Epidermal melanocyte (primary cell): Measurements from ENCODE around the gene PTER.

Experiments used
- DNase-seq: peaks from one replicate; pipeline ENCODE4 v3.0.0; 2011; ENCODE audit warnings: low spot score; ENCODE audit not compliant: insufficient read length

The PTER gene

DNA sequence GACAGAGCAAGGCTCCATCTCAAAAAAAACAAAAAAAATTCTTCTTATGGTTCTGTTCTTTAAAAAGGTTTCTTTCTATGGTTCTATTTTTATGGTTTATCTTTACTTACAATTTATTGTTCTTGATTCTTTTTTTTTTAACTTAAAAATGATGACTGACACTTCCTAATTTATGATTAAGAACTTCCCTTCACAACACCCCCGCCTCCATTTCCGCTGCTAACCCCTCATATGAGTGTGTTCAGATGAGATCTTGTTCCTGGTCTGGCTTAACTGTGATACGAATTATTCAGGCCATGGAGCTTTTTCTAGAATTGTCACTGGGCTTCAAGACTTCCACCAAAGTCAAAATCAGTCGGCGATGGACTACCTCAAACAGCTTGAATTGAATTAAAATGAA is 33.9 kb downstream of the PTER start:
- no peak for DNase-seq

DNA sequence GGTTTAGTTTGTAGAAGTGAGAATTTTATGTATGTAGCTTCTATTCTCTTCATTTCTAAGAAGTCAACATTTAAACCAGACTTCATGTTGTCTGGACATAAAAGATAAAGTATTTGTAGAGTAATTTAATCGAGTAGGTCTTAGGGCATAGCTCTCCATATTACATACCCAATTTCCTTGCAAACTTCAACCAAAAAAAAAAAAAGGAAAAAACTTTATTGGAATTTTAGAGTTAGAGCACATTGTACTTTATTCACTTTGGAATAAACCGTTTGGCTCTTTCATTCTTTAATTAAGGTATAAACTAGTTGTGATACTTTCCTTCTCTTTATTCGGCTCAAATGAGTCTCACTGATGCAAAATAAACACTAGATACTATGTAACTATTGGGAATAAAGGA is 36.0 kb downstream of the PTER start:
- no peak for DNase-seq

DNA sequence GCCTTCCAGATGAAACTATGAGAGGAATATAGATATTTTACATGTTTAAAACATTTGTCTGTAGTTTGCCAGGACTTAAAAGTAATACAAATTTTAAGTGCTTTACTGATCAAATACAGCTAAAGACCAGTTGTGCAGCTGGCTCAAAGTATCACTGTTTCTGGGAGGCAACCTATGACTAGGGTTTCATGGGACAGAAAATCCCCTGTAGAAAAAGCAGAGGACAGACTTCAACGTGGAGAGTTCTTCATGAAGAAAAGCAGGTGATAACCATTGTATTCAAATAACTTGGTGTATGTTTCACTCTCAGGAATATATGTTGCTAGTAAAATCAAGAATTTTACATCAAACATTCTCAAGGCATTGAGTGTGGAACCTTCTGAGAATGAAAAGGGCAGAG is 40.9 kb downstream of the PTER start:
- DNase-seq, result no peak

DNA sequence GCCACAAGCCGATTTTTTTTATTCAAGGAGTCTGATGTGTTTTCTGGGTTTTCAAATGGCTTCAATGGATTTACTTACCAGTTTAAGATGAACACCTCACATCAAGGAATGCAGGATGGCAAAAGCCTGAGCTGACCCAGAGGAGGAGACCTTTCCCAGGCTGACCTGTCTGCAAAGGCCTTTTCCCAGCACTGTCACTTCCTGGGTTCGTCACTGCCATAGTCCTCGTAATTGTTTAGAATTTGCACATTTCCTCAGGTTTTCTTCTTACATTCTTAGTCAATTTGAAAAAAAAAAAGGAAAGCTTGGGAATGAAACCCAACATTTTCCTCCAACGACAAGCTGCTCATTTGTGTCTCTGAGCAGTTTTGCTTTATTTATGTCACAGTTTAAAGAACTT is 42.0 kb downstream of the PTER start:
- DNase-seq, result no peak

DNA sequence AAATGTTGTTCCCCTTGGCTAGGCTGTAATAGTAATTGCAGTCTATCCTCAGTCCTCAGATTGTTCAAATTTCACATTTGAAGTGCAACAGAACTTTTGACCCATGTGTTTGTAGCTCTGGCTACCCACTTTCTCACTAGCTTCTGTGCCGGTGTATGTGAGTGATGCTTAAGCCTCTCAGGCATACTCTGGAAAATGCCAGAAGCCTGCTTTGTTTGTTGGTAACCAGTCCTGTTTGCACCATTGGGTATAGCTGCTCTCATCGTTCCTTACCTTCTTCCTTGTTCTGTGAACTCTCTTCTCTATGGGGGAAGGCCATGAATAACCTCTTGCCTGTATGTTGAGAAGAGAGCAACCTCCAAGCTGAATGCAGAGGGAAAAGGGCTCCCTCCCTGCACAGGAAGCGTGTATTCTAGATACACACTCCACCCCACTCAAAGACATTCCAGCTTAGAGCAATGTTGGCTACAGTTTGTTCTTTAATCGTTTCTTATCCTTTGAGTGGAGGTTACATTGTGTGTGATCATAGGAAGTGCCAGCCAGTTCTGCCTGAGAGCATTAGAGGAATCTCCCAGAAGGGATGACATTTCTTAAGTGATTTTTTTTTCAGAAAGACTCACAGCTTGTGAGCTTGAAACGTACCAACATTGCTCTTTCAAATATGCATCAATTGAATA is 44.4 kb downstream of the PTER start:
- DNase-seq, result no peak

DNA sequence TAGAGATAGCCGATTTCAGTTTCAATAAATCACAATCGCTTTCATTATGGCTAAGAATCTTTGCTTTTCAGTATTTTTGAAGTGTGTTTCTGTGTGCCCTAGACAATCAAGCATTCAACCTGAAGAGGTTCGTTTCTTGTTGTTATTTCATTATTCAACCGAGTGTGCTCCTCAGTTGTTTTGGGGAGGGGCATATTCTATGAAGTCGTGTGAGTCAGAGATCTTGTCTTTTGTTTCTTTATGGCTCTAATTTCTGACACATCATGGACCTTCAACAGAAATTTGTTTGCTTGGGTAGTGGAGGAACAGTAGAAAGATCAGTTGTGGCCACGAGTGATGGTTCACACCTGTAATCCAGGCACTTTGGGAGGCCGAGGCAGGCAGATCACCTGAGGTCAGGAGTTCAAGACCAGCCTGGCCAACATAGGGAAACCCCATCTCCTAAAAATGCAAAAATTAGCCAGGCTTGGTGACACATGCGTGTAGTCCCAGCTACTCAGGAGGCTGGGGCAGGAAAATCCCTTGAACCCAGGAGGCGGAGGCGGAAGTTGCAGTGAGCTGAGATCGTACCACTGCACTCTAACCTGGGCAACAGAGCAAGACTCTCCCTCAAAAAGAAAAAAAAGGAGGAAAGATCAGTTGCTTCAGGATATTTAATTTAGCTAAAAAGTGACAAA is 46.6 kb downstream of the PTER start:
- DNase-seq, result no peak

DNA sequence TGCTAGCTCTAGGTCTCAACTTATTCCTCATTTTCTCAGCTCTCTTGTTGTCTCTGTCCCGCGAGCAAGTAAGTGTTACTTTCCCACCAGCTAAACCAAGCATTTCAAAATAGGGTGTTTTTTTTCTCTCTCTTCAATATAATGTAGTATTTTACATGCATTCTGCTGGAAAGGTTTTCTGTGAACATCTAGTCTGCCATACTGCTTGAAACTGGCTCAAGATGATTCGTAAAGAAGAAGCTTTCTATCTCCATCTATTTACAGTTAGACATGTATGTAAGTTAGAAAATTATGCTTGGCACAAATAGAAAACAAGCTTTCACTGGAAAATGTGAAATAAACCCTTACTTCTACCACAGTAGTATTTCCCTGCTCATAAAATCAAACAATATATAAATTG is 53.7 kb downstream of the PTER start:
- DNase-seq, result no peak

DNA sequence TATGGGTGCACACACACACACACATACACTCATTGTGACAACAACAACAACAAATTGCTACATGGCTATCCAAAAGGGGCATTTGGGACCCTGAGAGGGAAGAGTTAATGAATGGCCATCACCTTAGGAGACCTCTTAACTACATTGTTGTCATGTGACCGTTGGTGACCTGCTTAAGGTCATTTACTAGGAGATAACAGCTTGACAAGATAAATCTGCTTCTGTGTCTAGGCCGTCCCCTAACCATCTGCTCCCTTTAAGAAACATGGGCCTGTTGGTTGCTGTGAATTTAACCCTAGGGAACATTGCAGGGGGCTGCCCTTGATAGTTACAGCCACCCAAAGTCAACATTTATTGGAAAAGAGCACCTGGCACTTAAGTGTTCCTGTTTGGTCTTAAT is 55.1 kb downstream of the PTER start:
- DNase-seq, result no peak

DNA sequence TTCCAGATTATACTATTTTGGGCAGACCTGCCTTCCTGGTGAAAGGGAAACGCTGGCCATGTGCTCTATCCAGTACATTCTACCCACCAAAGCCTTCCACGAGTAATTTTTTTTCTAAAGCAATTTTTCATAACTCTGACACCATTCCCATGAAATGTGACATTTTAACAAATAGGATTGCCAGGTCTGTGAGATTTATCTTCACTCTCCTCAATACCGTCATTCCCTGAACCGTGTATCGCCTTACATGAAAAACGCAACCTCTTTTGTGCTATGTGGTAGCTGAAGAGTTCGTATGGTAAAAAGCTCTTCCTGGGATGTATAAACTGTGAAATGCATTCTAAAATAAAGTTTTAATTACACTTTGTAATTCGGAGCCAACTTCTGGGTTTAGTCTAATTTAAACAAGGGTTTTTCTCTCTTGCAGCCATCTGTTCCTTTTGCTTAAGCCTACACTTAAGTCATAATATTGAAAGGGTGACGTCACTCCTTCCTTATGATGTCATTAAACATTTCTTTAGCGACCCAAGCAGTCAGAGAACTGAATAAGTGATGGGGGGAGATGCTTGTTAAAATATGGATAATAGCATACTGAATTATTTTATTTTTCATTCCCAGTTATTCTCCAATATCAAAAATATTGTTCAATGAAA is 57.2 kb downstream of the PTER start:
- DNase-seq, result no peak

DNA sequence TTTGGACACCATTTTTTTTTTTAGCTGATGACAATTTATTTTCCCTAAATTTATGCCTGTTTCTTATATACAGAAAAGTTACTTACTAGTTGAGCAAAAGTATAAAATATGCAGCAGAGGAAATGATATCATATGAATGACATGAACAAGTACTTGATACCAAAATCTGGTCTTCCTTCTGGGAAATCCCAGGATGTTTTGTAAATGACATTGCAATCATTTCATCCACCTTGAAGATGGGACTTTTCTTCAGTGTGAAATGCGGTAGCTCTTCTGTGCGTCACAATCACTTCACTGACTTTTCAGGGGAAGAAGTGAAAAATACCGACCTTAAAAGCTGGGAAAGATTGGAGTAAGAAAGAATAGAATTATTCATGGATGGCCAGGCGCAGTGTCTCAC is 61.1 kb downstream of the PTER start:
- no peak for DNase-seq

DNA sequence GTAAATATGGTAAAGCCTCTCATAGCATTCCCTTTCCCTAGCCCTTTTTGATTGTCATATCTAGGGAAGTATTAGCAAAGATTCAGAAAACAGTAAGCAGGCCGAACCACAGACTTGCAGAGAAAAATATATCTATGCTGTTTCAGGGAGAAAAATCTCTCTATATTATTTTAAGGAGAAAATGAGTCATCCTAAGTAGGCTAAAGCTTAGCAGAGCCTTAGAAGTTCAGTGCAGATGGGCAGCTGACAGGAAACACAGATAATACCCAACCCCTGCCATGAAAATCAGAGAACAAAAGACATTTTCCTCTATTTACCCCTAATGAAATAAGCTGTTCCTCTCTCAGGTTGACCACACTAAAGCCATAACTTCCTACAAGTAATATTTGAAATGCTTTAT is 68.4 kb downstream of the PTER start:
- DNase-seq, result no peak

DNA sequence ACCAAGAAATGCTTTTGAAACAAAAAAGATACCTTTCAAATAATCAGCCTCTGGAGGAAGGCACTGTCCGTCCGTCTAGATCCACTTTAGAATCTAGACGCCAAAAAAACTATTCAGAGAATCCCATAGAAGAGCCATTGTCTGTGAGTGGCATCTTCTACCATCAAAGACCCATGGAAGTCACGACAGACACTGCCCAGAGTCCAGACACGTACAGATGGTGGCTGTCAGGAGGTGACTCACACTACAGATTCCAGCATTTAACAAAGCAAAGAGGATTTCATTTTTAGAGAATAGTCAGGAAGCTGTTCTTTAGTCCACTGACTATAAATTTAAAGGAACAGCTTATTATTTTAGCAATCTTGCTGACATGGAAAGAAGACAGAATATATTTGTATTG is 73.2 kb downstream of the PTER start:
- DNase-seq, result no peak

DNA sequence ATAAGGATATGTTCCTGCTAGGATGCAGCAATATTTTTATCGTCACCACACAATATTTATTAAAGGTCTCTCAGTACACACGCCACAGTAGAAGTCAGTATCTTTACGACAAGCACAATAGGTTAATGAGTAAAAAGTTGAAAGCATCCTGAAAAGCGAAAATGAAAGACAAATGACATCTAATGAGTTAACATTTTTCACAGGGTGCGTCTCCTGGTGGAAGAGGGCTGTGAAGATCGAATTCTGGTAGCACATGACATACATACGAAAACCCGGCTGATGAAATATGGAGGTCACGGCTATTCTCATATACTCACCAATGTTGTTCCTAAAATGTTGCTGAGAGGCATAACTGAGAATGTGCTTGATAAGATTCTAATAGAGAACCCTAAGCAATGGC is 74.0 kb downstream of the PTER start:
- no peak for DNase-seq

DNA sequence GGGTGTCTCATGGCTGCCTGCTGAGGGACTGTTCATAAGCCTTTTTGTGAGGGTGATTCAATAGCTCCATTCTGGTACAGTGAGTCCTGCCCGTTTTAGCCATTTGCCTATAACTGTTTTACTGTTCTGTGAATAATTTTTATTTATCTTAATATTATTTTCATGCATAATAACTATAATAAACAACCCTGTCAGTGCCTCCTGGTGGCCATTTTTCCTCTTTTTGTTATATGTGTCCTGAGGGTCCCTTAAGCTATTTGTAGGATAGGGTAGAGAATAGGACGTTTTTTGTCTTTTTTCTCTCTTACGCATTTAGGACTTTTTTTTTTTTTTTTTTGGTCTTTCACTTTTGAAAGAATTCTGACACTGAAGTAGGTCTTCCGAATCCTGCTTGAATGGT is 82.0 kb downstream of the PTER start:
- no peak for DNase-seq

DNA sequence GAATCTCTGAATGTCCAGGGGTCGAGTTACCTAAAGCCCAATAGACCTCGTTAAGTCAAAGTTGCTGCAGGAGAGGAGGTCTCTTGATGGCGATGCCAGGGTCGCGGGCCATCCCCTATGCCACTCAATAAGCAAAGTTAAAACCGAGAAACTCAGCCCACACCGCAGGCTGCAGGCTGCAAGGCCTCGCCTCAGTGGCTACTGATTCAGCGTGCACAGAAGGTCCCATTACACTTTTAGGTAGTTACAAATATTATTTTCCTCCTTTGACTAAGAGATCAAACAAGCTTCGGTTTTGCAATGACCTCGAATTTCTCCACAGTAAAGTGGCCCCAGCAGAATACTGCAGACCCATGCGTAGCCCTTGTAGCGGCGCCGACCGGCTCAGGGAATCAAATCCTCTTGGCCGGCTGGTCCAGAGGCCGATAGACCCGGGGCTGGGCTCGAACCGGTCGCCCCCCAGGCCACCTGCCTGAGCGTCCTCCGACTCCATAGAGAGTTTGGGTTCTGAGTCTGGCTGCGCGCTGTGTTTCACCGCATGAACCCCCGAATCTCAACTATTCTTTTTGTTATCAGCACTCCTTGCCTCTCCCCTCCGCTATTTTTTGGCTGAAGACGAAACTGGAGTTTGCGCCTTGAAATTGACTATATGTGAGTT is 82.6 kb downstream of the PTER start:
- DNase-seq, result no peak

DNA sequence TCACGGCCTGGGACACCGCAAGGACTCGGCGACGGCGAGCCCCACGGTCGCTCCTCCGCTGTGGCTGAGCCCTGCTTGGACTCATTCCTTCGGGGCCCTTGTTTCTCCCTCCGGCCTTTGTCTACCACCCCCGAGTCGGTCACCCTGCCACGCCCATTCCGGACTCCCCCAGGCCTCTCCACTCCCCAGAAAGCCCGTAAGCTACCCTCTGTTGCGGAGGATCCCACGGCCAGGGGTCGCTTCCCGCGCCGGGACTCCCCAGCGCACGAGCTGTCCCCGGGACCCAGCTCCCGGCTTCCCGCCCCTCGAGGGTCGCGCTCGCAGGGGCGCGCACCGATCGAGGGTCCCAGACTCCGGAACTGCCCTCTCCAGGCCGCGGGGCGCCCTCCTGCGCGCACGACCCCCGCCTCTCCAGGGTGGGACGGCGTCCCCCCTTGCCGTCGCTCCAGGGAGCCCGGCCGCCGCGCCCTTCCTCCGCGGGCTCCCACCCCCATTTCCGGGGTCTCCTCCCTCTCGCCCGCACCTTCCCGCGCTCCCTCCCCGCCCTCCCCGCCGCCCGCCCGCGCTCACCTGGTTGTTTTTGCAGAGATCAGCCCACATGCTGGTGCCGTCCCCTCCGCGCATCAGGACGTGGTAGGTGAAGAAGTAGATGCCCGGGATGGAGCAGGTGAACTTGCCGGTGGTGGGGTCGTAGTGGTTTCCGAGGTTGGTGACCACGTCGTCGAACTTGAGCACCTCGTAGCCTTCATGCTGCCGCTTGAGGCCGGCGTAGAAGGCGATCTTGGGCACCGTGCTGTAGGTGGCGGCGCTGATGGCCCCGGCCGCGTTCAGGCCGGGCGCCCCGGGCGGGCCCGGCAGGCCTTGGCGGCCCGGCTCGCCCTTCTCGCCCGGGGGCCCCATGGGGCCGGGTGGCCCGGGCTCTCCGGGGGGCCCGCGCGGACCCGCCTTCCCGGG is 83.4 kb downstream of the PTER start:
- no peak for DNase-seq

DNA sequence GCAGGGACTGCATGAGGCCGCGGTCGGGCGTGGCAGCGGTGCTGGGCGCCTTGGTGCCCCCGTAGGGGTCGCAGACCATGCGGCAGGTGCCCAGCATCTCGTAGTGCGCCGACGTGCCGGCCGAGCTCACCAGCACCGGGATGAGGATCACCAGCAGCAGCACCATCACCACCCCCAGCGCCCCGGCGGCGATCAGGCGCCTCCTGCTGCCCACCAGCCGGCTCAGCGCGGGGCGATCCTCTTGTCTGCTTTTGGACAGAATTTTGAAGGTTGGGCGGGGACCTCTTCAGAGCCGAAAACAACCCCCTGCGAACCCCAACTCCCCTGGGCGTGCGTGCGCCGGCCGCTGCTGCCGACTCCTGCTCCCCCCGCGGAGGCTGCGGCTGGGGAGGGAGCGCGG is 84.1 kb downstream of the PTER start:
- no peak for DNase-seq

DNA sequence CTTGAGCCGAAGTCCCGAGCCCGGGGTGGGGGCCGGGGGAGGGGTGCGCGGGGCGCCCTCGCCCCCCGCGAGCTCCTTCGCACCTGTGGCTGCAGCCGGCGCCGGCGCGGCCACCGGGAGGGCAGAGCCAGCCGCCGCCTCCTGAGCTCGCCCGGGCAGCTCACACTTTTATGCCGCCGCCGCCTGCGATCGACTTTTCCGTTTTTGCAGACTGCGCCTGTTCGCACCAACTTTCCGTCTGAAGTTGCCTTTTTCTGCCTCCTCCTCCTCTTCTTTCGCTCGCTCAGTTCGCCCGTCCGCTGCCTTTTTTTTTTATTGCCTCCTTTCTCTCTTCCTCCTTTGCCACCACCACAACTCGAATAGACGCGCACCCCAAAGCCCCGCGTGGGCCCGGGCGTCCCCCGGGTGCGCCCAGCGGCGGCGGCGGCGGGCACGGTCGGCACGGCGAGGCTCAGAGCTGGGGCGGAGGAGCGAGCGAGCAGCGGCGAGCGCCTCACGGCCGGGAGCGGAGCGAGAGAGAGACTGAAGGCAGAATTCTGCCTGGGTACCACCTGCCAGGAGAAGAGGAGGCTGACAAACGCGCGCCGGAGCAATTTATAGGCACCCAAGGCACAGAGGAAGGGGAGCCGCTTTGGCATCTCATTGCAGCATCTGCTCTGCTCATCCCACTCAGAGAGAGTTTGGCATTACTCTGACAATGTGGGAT is 84.7 kb downstream of the PTER start, which contains the start of gene C1QL3:
Gene C1QL3, minus strand, starts transcription at position 569 of the 706 bp plus-strand sequence. CDS start 814 bp downstream, outside the sequence.
- DNase-seq, result no peak

DNA sequence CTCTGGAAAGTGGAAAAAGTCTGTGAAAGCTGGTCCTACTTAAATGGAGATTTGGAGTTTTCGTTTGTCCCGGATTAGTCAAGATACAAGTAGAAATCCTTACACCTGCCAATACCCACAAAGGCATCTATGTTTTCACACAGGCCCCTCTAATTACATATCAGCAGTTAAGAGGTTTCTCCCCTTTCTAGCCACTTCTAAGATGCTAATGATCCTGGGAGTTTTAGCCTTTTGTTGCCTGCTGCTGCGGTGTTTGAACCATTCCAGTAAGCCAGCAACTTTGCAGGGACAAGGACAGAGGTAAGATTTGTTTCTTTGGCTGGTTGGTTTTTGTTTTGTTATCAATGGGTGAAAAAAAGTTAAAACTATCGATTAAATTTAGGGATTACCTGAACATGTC is 90.6 kb downstream of the PTER start:
- no peak for DNase-seq

DNA sequence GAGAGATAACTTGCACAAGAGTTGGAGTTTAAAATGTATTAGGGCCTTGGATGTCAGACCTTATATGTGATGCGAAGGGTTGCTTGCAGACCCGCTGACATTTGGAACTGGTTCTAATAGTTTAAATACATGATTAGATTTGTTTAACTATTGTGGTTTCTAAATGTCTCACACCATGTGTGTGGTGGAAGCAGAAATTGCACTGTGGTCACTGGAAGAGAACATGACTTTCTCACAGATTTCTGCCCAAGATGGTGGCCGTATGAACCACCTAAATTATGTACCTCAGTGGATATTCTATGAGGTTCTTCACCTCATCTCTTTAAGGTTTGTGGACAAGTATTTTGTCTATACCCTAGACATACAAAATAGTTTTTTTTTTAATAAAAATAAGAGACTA is 93.0 kb downstream of the PTER start:
- no peak for DNase-seq

DNA sequence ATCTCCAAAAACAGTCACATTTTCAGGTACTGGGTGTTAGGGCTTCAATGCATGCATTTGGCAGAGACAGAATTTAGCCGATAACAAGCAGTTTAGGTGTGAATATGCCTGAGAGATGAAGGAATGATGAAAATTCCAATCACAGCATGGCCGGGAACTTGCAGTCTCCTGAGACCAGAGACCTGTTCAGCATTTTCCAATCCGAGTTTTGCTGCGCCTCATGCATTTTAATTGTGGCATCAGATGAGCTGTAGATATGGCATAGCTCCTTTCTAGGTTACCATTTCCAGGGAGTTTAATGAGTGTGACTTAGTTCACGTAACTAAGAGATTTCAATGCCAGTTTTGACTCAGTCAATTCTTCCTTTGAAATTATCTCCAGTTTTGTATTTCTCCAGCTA is 99.3 kb downstream of the PTER start:
- no peak for DNase-seq
